Neutrophil (primary cell): ENCODE data around the gene SLC9A3.

Experiments used
- H3K27ac ChIP-seq: fragments of 200-600 bp; sonication (generic); 2 replicates; pipeline ENCODE4 v1.5.1; 2016; ENCODE audit warnings: mild to moderate bottlenecking, moderate library complexity
- H3K27me3 ChIP-seq: fragments of 200-600 bp; sonication (generic); 2 replicates; pipeline ENCODE4 v1.6.0; 2016; ENCODE audit warnings: mild to moderate bottlenecking
- H3K36me3 ChIP-seq: fragments of 200-600 bp; sonication (generic); 2 replicates; pipeline ENCODE4 v1.5.1; 2017
- H3K4me1 ChIP-seq, 2 experiments: fragments of 200-600 bp in 1 of 2; sonication (generic) in 1 of 2; 1 replicate in 1 of 2; 2 replicates in 1 of 2; pipeline versions ENCODE4 v1.5.1 to v1.6.1; 2013 to 2016; ENCODE audit warnings: low read depth in 1 of 2, low read length in 1 of 2, mild to moderate bottlenecking in 1 of 2, moderate library complexity in 1 of 2; ENCODE audit not compliant: control insufficient read depth in 1 of 2, insufficient read depth in 1 of 2
- H3K4me3 ChIP-seq, 2 experiments: fragments of 200-600 bp in 1 of 2; sonication (generic) in 1 of 2; 1 replicate in 1 of 2; 2 replicates in 1 of 2; pipeline ENCODE4 v1.5.1; 2013 to 2016; ENCODE audit warnings: low read depth in 1 of 2, low read length in 1 of 2, mild to moderate bottlenecking in 1 of 2, moderate library complexity in 1 of 2
- H3K9me3 ChIP-seq: fragments of 200-600 bp; sonication (generic); 2 replicates; pipeline ENCODE4 v1.5.1; 2016
- TF ChIP-seq, protein P1 (sequence below): fragments of 200-600 bp; sonication (generic); IDR thresholded peaks from 2 replicates; pipeline ENCODE4 v1.5.1; 2016; ENCODE audit warnings: antibody characterized with exemption

The SLC9A3 gene

GRCh38 chr5:570886-571285 lies 46.6 kb upstream of the SLC9A3 start:
- TF ChIP-seq, protein P1, sequence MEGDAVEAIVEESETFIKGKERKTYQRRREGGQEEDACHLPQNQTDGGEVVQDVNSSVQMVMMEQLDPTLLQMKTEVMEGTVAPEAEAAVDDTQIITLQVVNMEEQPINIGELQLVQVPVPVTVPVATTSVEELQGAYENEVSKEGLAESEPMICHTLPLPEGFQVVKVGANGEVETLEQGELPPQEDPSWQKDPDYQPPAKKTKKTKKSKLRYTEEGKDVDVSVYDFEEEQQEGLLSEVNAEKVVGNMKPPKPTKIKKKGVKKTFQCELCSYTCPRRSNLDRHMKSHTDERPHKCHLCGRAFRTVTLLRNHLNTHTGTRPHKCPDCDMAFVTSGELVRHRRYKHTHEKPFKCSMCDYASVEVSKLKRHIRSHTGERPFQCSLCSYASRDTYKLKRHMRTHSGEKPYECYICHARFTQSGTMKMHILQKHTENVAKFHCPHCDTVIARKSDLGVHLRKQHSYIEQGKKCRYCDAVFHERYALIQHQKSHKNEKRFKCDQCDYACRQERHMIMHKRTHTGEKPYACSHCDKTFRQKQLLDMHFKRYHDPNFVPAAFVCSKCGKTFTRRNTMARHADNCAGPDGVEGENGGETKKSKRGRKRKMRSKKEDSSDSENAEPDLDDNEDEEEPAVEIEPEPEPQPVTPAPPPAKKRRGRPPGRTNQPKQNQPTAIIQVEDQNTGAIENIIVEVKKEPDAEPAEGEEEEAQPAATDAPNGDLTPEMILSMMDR = no peak
- peaks cover 56% of the 10 kb centered on the region for H3K27me3 ChIP-seq

DNA sequence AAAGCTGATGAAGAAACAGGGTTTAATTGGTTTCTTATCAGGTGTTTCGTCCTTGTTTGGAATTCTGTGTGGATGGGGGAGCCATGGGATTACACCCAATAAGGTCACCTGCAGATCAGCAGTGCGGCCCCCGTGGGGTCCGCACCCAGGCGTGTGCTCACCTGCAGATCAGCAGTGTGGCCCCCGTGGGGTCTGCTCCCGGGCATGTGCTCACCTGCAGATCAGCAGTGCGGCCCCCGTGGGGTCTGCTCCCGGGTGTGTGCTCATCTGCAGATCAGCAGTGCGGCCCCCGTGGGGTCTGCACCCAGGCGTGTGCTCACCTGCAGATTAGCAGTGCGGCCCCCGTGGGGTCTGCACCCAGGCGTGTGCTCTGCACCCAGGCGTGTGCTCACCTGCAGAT lies 46.2 kb upstream of the SLC9A3 start:
- TF ChIP-seq, protein P1 = no peak
- Histone ChIP-seq H3K9me3 (no peaks in the 10 kb centered on the region), H3K4me3 (no peak overlapping the region), H3K4me1 (no peaks in the 10 kb centered on the region), H3K27me3 (peaks cover 60% of the 10 kb centered on the region), H3K27ac (no peak overlapping the region), H3K36me3 (no peaks in the 10 kb centered on the region)

More at GRCh38 chr5:570886-571285, 46.6 kb upstream of the SLC9A3 start:
- H3K9me3 ChIP-seq = no peaks in the 10 kb centered on the region
- H3K36me3 ChIP-seq = no peaks in the 10 kb centered on the region
- H3K4me1 ChIP-seq = no peaks in the 10 kb centered on the region
- no peak overlapping the region for H3K4me3 ChIP-seq
- H3K27ac ChIP-seq = no peak overlapping the region

- H3K27ac ChIP-seq = no peak overlapping the region
- no peaks in the 10 kb centered on the region for H3K9me3 ChIP-seq
- TF ChIP-seq, protein P1 = no peak
- H3K27me3 ChIP-seq = peaks cover 65% of the 10 kb centered on the region
- H3K4me1 ChIP-seq = no peaks in the 10 kb centered on the region
- no peaks in the 10 kb centered on the region for H3K36me3 ChIP-seq
- H3K4me3 ChIP-seq = no peak overlapping the region
Observed at GRCh38 chr5:569868-570361, 45.7 kb upstream of the SLC9A3 start.

- no peak overlapping the region for H3K4me3 ChIP-seq
- no peaks in the 10 kb centered on the region for H3K36me3 ChIP-seq
- no peaks in the 10 kb centered on the region for H3K9me3 ChIP-seq
- TF ChIP-seq, protein P1 = no peak
- H3K27me3 ChIP-seq = peaks cover 67% of the 10 kb centered on the region
- H3K4me1 ChIP-seq = no peaks in the 10 kb centered on the region
- no peak overlapping the region for H3K27ac ChIP-seq
Observed at GRCh38 chr5:569358-569867, 45.2 kb upstream of the SLC9A3 start.

- H3K4me1 ChIP-seq = no peaks in the 10 kb centered on the region
- peaks cover 63% of the 10 kb centered on the region for H3K27me3 ChIP-seq
- H3K27ac ChIP-seq = no peak overlapping the region
- no peaks in the 10 kb centered on the region for H3K9me3 ChIP-seq
- H3K4me3 ChIP-seq = no peak overlapping the region
- TF ChIP-seq, protein P1 = no peak
- H3K36me3 ChIP-seq = no peaks in the 10 kb centered on the region
Observed at GRCh38 chr5:568809-569208, 44.6 kb upstream of the SLC9A3 start.
